ENCODE data around the gene KDM5A. TPM values are rescaled to one million over a fixed set of nuclear protein-coding genes. Genes with fewer than 3 reads are reported as not detected.

The KDM5A gene
- polyA plus RNA-seq, 3 donors, result 12.2 to 31.4 (median 17.1) TPM

- intact Hi-C loops (cut with micrococcal nuclease), result no loop called here
- H2AFZ ChIP-seq (ENCODE audit: insufficient read depth, low read depth, low read length, poor library complexity, severe bottlenecking), result no peak overlapping the region
- Mint-ChIP-seq H3K9me3 (peaks cover 7 to 28% (median 21%) of the 10 kb centered on the region in 7 donors), H3K27me3 (ENCODE audit: low read depth in 3 of 3) (peaks cover 10 to 16% (median 14%) of the 10 kb centered on the region in 3 donors), H3K4me3 (no peak overlapping the region), H3K4me1 (no peaks in the 10 kb centered on the region), H3K27ac (no peak overlapping the region), H3K36me3 (no peaks in the 10 kb centered on the region)
- H3K79me2 ChIP-seq (ENCODE audit: insufficient read depth, low read length), result no peaks in the 10 kb centered on the region
- 96% methylated on average over 10 of the region's 15 CpGs for WGBS (ENCODE audit: insufficient coverage)
- no peak overlapping the region for H3K27ac ChIP-seq (ENCODE audit: low read depth in 1 of 2, low read length in 2 of 2)
- H4K20me1 ChIP-seq (ENCODE audit: insufficient read depth, low read length), result no peaks in the 10 kb centered on the region
- no peaks in the 10 kb centered on the region for H3K36me3 ChIP-seq (replicated peaks in 1 of 2; ENCODE audit: control insufficient read depth in 1 of 2, insufficient read depth in 2 of 2, low read length in 2 of 2)
- no peak for TF ChIP-seq CTCF (IDR thresholded peaks at IDR 0.05)
- H3K9ac ChIP-seq (ENCODE audit: insufficient read depth, low read length, poor library complexity, severe bottlenecking), result no peak overlapping the region
- H3K4me2 ChIP-seq (replicated peaks; ENCODE audit: extremely low read depth, low read length, poor library complexity, severe bottlenecking), result no peak overlapping the region
- H3K4me1 ChIP-seq (ENCODE audit: control insufficient read depth in 1 of 2, insufficient read depth in 2 of 2, low read length in 2 of 2), result no peaks in the 10 kb centered on the region
- DNase-seq, result no peak
- H3K4me3 ChIP-seq (replicated peaks in 1 of 3; ENCODE audit: low read depth in 2 of 3, low read length in 3 of 3), result no peak overlapping the region
- H3K27me3 ChIP-seq (ENCODE audit: control insufficient read depth in 2 of 2, insufficient read depth in 2 of 2, low read length in 2 of 2), result no peaks in the 10 kb centered on the region
- H3K9me3 ChIP-seq (replicated peaks in 1 of 2; ENCODE audit: control insufficient read depth in 1 of 2, insufficient read depth in 1 of 2, low read length in 2 of 2), result peaks cover 9 to 17% of the 10 kb centered on the region in 2 donors
Observed at GRCh38 chr12:242496-242895, 146.6 kb downstream of the KDM5A start.

GRCh38 chr12:241266-241665 lies 147.9 kb downstream of the KDM5A start:
- Histone ChIP-seq H3K27ac (ENCODE audit: low read depth in 1 of 2, low read length in 2 of 2) (no peak overlapping the region), H3K27me3 (ENCODE audit: control insufficient read depth in 2 of 2, insufficient read depth in 2 of 2, low read length in 2 of 2) (no peaks in the 10 kb centered on the region), H2AFZ (ENCODE audit: insufficient read depth, low read depth, low read length, poor library complexity, severe bottlenecking) (no peak overlapping the region), H3K4me3 (replicated peaks in 1 of 3; ENCODE audit: low read depth in 2 of 3, low read length in 3 of 3) (no peak overlapping the region), H4K20me1 (ENCODE audit: insufficient read depth, low read length) (no peaks in the 10 kb centered on the region), H3K4me1 (ENCODE audit: control insufficient read depth in 1 of 2, insufficient read depth in 2 of 2, low read length in 2 of 2) (no peaks in the 10 kb centered on the region), H3K9ac (ENCODE audit: insufficient read depth, low read length, poor library complexity, severe bottlenecking) (no peak overlapping the region), H3K4me2 (replicated peaks; ENCODE audit: extremely low read depth, low read length, poor library complexity, severe bottlenecking) (no peak overlapping the region), H3K36me3 (replicated peaks in 1 of 2; ENCODE audit: control insufficient read depth in 1 of 2, insufficient read depth in 2 of 2, low read length in 2 of 2) (no peaks in the 10 kb centered on the region), H3K9me3 (replicated peaks in 1 of 2; ENCODE audit: control insufficient read depth in 1 of 2, insufficient read depth in 1 of 2, low read length in 2 of 2) (peaks cover 17 to 20% of the 10 kb centered on the region in 2 donors), H3K79me2 (ENCODE audit: insufficient read depth, low read length) (no peaks in the 10 kb centered on the region)
- no peak overlapping the region for H3K4me3 Mint-ChIP-seq
- peaks cover 7 to 27% (median 21%) of the 10 kb centered on the region in 7 donors for H3K9me3 Mint-ChIP-seq
- H3K27me3 Mint-ChIP-seq (ENCODE audit: low read depth in 3 of 3), result peaks cover 6 to 18% (median 14%) of the 10 kb centered on the region in 3 donors
- H3K36me3 Mint-ChIP-seq, result no peaks in the 10 kb centered on the region
- 100% methylated on average over 5 of the region's 9 CpGs for WGBS (ENCODE audit: insufficient coverage)
- intact Hi-C loops (cut with micrococcal nuclease), result no loop called here
- no peaks in the 10 kb centered on the region for H3K4me1 Mint-ChIP-seq
- TF ChIP-seq CTCF (IDR thresholded peaks at IDR 0.05), result no peak
- no peak overlapping the region for H3K27ac Mint-ChIP-seq
- no peak for DNase-seq

Measured in CD14-positive monocyte (primary cell).